ENCODE data around the gene NHERF1. TPM values are rescaled to one million over a fixed set of nuclear protein-coding genes. Genes with fewer than 3 reads are reported as not detected.

NHERF1 gene
- total RNA-seq, 4 donors from 2014 or later, result 10.3 to 25.7 (median 19.9) TPM

DNA sequence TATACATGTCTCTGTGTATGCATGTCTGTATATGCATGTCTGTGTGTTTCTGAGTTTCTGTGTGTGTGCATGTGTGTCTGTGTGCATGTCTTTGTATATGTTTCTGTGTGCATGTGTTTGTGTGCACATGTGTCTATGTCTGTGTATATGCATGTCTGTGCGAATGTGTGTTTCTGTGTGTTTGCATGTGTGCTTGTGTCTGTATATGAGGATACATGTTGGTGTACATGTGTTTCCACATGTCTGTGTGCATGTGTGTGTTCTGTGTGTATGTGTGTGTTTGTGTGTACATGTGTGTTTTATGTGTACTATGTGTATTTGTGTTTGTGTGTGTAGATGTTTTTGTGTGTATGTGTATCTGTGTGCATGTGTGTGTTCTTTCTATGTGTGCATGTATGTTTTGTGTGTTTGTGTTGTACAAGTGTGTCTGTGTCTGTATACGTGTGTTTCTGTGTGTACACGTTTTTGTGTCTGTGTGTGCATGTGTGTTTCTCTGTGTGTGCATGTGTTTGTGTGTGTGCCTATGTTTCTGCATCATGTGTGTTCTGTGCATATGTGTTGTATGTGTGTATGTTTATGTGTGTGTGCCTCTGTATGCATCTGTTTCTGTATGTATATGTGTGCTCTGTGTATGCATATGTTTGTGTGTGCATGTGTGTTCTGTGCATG is 20.3 kb upstream of the NHERF1 start:
- H3K27ac ChIP-seq, result no peak overlapping the region
- no peak for ATAC-seq
- TF ChIP-seq EP300 (IDR thresholded peaks at IDR 0.05), result no peak
- TF ChIP-seq, protein P1, sequence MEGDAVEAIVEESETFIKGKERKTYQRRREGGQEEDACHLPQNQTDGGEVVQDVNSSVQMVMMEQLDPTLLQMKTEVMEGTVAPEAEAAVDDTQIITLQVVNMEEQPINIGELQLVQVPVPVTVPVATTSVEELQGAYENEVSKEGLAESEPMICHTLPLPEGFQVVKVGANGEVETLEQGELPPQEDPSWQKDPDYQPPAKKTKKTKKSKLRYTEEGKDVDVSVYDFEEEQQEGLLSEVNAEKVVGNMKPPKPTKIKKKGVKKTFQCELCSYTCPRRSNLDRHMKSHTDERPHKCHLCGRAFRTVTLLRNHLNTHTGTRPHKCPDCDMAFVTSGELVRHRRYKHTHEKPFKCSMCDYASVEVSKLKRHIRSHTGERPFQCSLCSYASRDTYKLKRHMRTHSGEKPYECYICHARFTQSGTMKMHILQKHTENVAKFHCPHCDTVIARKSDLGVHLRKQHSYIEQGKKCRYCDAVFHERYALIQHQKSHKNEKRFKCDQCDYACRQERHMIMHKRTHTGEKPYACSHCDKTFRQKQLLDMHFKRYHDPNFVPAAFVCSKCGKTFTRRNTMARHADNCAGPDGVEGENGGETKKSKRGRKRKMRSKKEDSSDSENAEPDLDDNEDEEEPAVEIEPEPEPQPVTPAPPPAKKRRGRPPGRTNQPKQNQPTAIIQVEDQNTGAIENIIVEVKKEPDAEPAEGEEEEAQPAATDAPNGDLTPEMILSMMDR (IDR thresholded peaks at IDR 0.05), result no peak
- TF ChIP-seq POLR2A (IDR thresholded peaks at IDR 0.05), result no peak
- no peak for TF ChIP-seq POLR2AphosphoS5 (IDR thresholded peaks at IDR 0.05)
- peaks cover 35% of the 10 kb centered on the region for H3K27me3 ChIP-seq
- no peak overlapping the region for H3K4me3 ChIP-seq
- WGBS, 2 donors (ENCODE audit: low coverage in 1 of 2), result 81 to 92% methylated on average over 3 of the region's 3 CpGs
- no peaks in the 10 kb centered on the region for H3K4me1 ChIP-seq
- no peaks in the 10 kb centered on the region for H3K36me3 ChIP-seq
- no peaks in the 10 kb centered on the region for H3K9me3 ChIP-seq

DNA sequence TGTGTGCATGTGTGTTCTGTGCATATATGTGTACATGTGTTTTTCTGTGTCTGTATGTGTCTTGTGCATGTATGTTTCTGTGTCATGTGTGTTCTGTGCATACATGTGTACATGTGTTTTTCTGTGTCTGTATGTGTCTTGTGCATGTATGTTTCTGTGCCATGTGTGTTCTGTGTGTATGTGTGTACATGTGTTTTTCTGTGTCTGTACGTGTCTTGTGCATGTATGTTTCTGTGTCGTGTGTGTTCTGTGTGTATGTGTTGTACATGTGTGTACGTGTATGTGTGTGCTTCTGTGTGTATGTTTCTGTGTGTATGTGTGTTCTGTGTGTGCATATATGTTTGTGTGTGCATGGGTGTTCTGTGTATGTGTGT is 19.7 kb upstream of the NHERF1 start:
- WGBS, 2 donors (ENCODE audit: low coverage in 1 of 2), result 65 to 86% methylated on average over 3 of the region's 3 CpGs
- peaks cover 39% of the 10 kb centered on the region for H3K27me3 ChIP-seq
- no peak for TF ChIP-seq POLR2A (IDR thresholded peaks at IDR 0.05)
- TF ChIP-seq, protein P1 (IDR thresholded peaks at IDR 0.05), result no peak
- no peak for TF ChIP-seq EP300 (IDR thresholded peaks at IDR 0.05)
- TF ChIP-seq POLR2AphosphoS5 (IDR thresholded peaks at IDR 0.05), result no peak
- no peak overlapping the region for H3K4me3 ChIP-seq
- H3K9me3 ChIP-seq, result no peaks in the 10 kb centered on the region
- no peak for ATAC-seq
- H3K27ac ChIP-seq, result no peak overlapping the region
- no peaks in the 10 kb centered on the region for H3K36me3 ChIP-seq
- no peaks in the 10 kb centered on the region for H3K4me1 ChIP-seq

GRCh38 chr17:74729368-74729767 is 19.1 kb upstream of the NHERF1 start:
- H3K27ac ChIP-seq, result no peak overlapping the region
- no peak for ATAC-seq
- WGBS, 2 donors (ENCODE audit: low coverage in 1 of 2), result 80 to 100% methylated on average over 1 of the region's 5 CpGs
- no peaks in the 10 kb centered on the region for H3K36me3 ChIP-seq
- no peak overlapping the region for H3K4me3 ChIP-seq
- H3K27me3 ChIP-seq, result peaks cover 46% of the 10 kb centered on the region
- no peaks in the 10 kb centered on the region for H3K9me3 ChIP-seq
- TF ChIP-seq POLR2A (IDR thresholded peaks at IDR 0.05) (no peak), EP300 (IDR thresholded peaks at IDR 0.05) (no peak), POLR2AphosphoS5 (IDR thresholded peaks at IDR 0.05) (no peak)
- TF ChIP-seq, protein P1 (IDR thresholded peaks at IDR 0.05), result no peak
- no peaks in the 10 kb centered on the region for H3K4me1 ChIP-seq

- no peaks in the 10 kb centered on the region for H3K36me3 ChIP-seq
- no peak overlapping the region for H3K27ac ChIP-seq
- no peak for ATAC-seq
- 90% methylated on average over 2 of the region's 15 CpGs; no CpG with 5 or more reads in 1 of the 2 donors for WGBS, 2 donors (ENCODE audit: low coverage in 1 of 2)
- TF ChIP-seq EP300 (IDR thresholded peaks at IDR 0.05) (no peak), POLR2AphosphoS5 (IDR thresholded peaks at IDR 0.05) (no peak), POLR2A (IDR thresholded peaks at IDR 0.05) (no peak)
- TF ChIP-seq, protein P1 (IDR thresholded peaks at IDR 0.05), result no peak
- no peaks in the 10 kb centered on the region for H3K9me3 ChIP-seq
- no peak overlapping the region for H3K4me3 ChIP-seq
- H3K4me1 ChIP-seq, result no peaks in the 10 kb centered on the region
- H3K27me3 ChIP-seq, result peaks cover 49% of the 10 kb centered on the region
Measured at GRCh38 chr17:74729866-74730265, 18.6 kb upstream of the NHERF1 start.

All from gastroesophageal sphincter (tissue), 4 donors.